ENCODE measurements around the gene TSEN34.
A peak's percentile ranks its signal among the peaks of the same experiment; 100 is the strongest.
"Not testable (repeated sequence)": the region's sequence is repeated elsewhere in the genome, so short reads cannot be mapped to it uniquely, and the experiment has no call there.

TSEN34 gene

GRCh38 chr19:54160854-54161253 lies 30.3 kb upstream of the TSEN34 start:
- DNase-seq (ENCODE audit: low read depth, low spot score), result peak; percentile 35

GRCh38 chr19:54162241-54162805 lies 28.8 kb upstream of the TSEN34 start:
- DNase-seq (ENCODE audit: low read depth, low spot score), result peak; percentile 83

- DNase-seq (ENCODE audit: low read depth, low spot score), result no peak
Observed at GRCh38 chr19:54162884-54163283, 28.2 kb upstream of the TSEN34 start.

GRCh38 chr19:54164369-54165068 lies 26.6 kb upstream of the TSEN34 start:
- peak; percentile 94 for DNase-seq (ENCODE audit: low read depth, low spot score)

GRCh38 chr19:54165222-54165621 lies 25.9 kb upstream of the TSEN34 start:
- DNase-seq (ENCODE audit: low read depth, low spot score), result no peak

- DNase-seq (ENCODE audit: low read depth, low spot score), result peak; percentile 97
Observed at GRCh38 chr19:54168174-54168917, 22.8 kb upstream of the TSEN34 start.

GRCh38 chr19:54169149-54169740 lies 21.9 kb upstream of the TSEN34 start:
- DNase-seq (ENCODE audit: low read depth, low spot score), result no peak

- DNase-seq (ENCODE audit: low read depth, low spot score), result not testable (repeated sequence)
Observed at GRCh38 chr19:54171736-54172431, 19.2 kb upstream of the TSEN34 start.

- peak; percentile 84 for DNase-seq (ENCODE audit: low read depth, low spot score)
Observed at GRCh38 chr19:54172471-54173358, 18.4 kb upstream of the TSEN34 start, which contains the start of gene TMC4. TMC4 (minus strand) TSS chr19:54173160; CDS start chr19:54173117, 43 bp downstream.

- DNase-seq (ENCODE audit: low read depth, low spot score), result no peak
Observed at GRCh38 chr19:54173359-54173699, 17.8 kb upstream of the TSEN34 start.

- no peak for DNase-seq (ENCODE audit: low read depth, low spot score)
Observed at GRCh38 chr19:54173951-54174834, 16.9 kb upstream of the TSEN34 start.

GRCh38 chr19:54178581-54179261 lies 12.4 kb upstream of the TSEN34 start:
- DNase-seq (ENCODE audit: low read depth, low spot score), result peak; percentile 73

- no peak for DNase-seq (ENCODE audit: low read depth, low spot score)
Observed at GRCh38 chr19:54179262-54179852, 11.8 kb upstream of the TSEN34 start.

- peak; percentile 98 for DNase-seq (ENCODE audit: low read depth, low spot score)
Observed at GRCh38 chr19:54179921-54180461, 11.1 kb upstream of the TSEN34 start.

- no peak for DNase-seq (ENCODE audit: low read depth, low spot score)
Observed at GRCh38 chr19:54180691-54181091, 10.4 kb upstream of the TSEN34 start.

- not testable (repeated sequence) for DNase-seq (ENCODE audit: low read depth, low spot score)
Observed at GRCh38 chr19:54181894-54182293, 9.2 kb upstream of the TSEN34 start.

- DNase-seq (ENCODE audit: low read depth, low spot score), result no peak
Observed at GRCh38 chr19:54183431-54183830, 7.7 kb upstream of the TSEN34 start.

GRCh38 chr19:54186351-54186750 lies 4.8 kb upstream of the TSEN34 start:
- no peak for DNase-seq (ENCODE audit: low read depth, low spot score)

Measured in ELF-1 (cell line).